Measurements from ENCODE around the gene XIST.

XIST gene

GRCh38 chrX:73863852-73864251, 11.3 kb upstream of the XIST start:
- in situ Hi-C loops (cut with MboI; ENCODE audit: low sequenced_read_pairs, unreplicated experiment), result loop anchor here (25.0 kb wide), 2 partner anchors 473 to 673 kb away; no protein-coding TSS in a partner anchor
- no peak for TF ChIP-seq CTCF (IDR thresholded peaks at IDR 0.05; ENCODE audit: borderline replicate concordance, control extremely low read depth, extremely low read depth, insufficient read depth, missing control alignments)
- no peak for DNase-seq (ENCODE audit: low spot score)

DNA sequence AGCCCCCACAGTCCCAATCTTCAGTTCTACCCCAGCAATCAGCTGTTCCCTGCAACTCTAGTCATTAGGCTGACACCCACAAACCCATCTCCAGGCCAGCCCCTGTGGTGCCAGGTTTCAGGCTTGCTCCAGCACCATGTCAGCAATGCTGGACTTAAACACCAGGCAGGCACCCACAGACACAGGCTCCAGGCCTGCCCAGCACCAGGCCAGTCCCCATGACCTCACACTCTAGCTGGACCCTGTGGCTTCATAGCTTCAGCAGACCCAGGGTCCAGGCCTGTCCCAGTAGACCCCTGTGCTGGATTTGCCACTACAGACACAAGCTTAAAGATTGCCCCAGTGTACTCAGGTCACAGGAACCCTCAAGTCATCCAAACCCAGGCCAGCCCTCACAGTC, 10.8 kb upstream of the XIST start:
- TF ChIP-seq CTCF (IDR thresholded peaks at IDR 0.05; ENCODE audit: borderline replicate concordance, control extremely low read depth, extremely low read depth, insufficient read depth, missing control alignments), result no peak
- DNase-seq (ENCODE audit: low spot score), result no peak
- in situ Hi-C loops (cut with MboI; ENCODE audit: low sequenced_read_pairs, unreplicated experiment), result loop anchor here (25.0 kb wide), 2 partner anchors 474 to 674 kb away; no protein-coding TSS in a partner anchor

DNA sequence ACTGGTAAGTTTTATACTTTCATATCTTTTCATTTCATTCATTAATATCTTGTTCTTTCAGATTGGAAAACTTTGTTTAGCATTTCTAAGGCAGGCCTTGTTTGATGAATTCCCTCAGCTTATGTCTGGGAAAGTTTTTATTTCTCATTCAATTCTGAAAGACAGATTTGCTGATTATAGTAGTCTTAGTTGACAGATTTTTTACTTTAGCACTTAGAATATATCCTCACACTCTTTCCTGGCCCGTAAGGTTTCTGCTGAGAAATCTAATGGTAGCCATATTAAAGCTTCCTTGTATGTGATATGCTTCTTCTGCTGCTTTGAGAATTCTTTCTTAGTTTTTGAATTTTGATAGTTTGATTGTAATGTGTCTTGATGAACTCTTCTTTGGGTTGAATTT, 7.1 kb upstream of the XIST start:
- no peak for DNase-seq (ENCODE audit: low spot score)
- in situ Hi-C loops (cut with MboI; ENCODE audit: low sequenced_read_pairs, unreplicated experiment), result loop anchor here (5.0 to 25.0 kb wide), 4 partner anchors 158 to 678 kb away; no protein-coding TSS in a partner anchor
- TF ChIP-seq CTCF (IDR thresholded peaks at IDR 0.05; ENCODE audit: borderline replicate concordance, control extremely low read depth, extremely low read depth, insufficient read depth, missing control alignments), result no peak

GRCh38 chrX:73855546-73855945, 3.0 kb upstream of the XIST start:
- peak; percentile 86 for TF ChIP-seq CTCF (IDR thresholded peaks at IDR 0.05; ENCODE audit: borderline replicate concordance, control extremely low read depth, extremely low read depth, insufficient read depth, missing control alignments)
- in situ Hi-C loops (cut with MboI; ENCODE audit: low sequenced_read_pairs, unreplicated experiment), result loop anchor here (5.0 to 25.0 kb wide), 4 partner anchors 162 to 682 kb away; no protein-coding TSS in a partner anchor

GRCh38 chrX:73852022-73852421, 492 bp downstream of the XIST start:
- TF ChIP-seq CTCF (IDR thresholded peaks at IDR 0.05; ENCODE audit: borderline replicate concordance, control extremely low read depth, extremely low read depth, insufficient read depth, missing control alignments), result no peak
- in situ Hi-C loops (cut with MboI; ENCODE audit: low sequenced_read_pairs, unreplicated experiment), result loop anchor here (25.0 kb wide), 2 partner anchors 485 to 685 kb away; no protein-coding TSS in a partner anchor
- DNase-seq (ENCODE audit: low spot score), result no peak

More at GRCh38 chrX:73855546-73855945, 3.0 kb upstream of the XIST start:
- DNase-seq (ENCODE audit: low spot score), result peak; percentile 41

DNA sequence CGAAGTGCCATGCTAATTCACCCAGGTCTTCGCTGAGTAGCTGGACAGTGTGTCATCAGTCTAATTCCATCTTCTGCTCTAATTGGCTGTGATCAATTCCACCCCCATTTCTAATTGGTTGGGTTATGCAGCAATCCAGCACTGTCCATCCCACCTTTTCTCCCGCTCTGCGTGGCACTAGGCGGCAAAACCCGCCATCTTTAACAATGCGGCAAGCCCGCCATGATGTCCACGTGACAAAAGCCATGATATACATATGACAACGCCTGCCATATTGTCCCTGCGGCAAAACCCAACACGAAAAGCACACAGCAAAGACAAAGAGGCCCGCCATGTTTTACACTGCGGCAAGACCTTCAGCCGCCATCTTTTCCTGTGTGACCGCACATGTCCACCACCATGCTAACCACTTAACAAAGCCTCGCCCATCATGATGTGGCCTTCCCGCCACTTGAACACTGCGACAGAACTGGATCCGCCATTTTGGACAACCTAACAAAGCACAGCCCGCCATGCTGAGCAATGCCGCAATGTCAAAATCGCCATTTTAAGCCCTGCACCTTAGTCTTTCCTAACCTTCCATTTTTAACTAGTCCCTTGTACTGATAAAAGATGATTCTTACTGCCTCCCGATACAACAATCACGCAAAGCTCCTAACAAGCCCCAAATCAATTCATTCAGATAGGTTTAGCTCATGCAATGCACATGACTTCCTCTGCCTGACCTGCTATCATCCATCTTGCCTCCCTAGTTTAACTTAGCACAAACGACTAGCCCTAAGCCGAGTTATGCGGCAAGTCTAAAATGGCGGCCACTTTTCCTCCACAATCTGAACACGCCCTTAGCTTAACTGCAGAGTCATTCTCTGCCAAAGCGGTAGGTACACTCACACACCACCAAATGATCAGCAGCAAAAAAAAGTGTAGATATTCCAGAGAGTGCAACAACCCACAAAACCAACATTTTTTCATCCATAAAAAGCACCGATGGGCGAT, 1.2 kb downstream of the XIST start:
- peak; percentile 45 for DNase-seq (ENCODE audit: low spot score)
- no peak for TF ChIP-seq CTCF (IDR thresholded peaks at IDR 0.05; ENCODE audit: borderline replicate concordance, control extremely low read depth, extremely low read depth, insufficient read depth, missing control alignments)
- in situ Hi-C loops (cut with MboI; ENCODE audit: low sequenced_read_pairs, unreplicated experiment), result loop anchor here (25.0 kb wide), 2 partner anchors 486 to 686 kb away; no protein-coding TSS in a partner anchor

All from GM13976 (cell line).